Psoas muscle (tissue), 8 donors: Measurements from ENCODE around the gene TBXAS1. TPM values are rescaled to one million over a fixed set of nuclear protein-coding genes. Genes with fewer than 3 reads are reported as not detected.

Source experiments
- ATAC-seq, 4 donors: fragments of 200-7000 bp; cut with Tn5 transposase; one replicate each; pipeline ENCODE4 v1.9.1; 2020; ENCODE audit warnings: moderate library complexity in 3 of 4, mild to moderate bottlenecking in 2 of 4
- DNase-seq, 2 donors: peaks; one replicate each; pipeline ENCODE4 v3.0.0-alpha.2; 2020
- H3K27ac ChIP-seq: fragments of 200-600 bp; one replicate; pipeline ENCODE4 v1.8.0; 2022
- H3K27me3 ChIP-seq, 3 donors: fragments of 200-600 bp in 1 of 3; one replicate each; pipeline versions ENCODE4 v1.6.1 to v1.8.0; 2013 to 2022; ENCODE audit warnings: low read length in 2 of 3, mild to moderate bottlenecking in 2 of 3, moderate library complexity in 1 of 3; ENCODE audit not compliant: insufficient read depth in 3 of 3
- H3K36me3 ChIP-seq, 2 donors: fragments of 200-600 bp in 1 of 2; one replicate each; pipeline versions ENCODE4 v1.6.1 to v1.8.0; 2013 to 2022; ENCODE audit warnings: low read depth in 1 of 2, mild to moderate bottlenecking in 1 of 2, moderate library complexity in 1 of 2; ENCODE audit not compliant: insufficient read depth in 1 of 2
- H3K4me1 ChIP-seq: fragments of 200-600 bp; one replicate; pipeline ENCODE4 v1.8.0; 2022
- H3K4me3 ChIP-seq: fragments of 200-600 bp; one replicate; pipeline ENCODE4 v1.8.0; 2022; ENCODE audit warnings: mild to moderate bottlenecking
- H3K9me3 ChIP-seq: fragments of 200-600 bp; one replicate; pipeline ENCODE4 v1.8.0; 2022
- WGBS, 3 donors: extraction: QIAGEN DNeasy Blood & Tissue Kit; methylation state at CpG; one replicate each; pipeline versions ENCODE4 v1.1.6 to v1.1.7; 2013; 5-methylcytosine and 5-hydroxymethylcytosine counted together
- intact Hi-C, 2 donors: fragments of 100-400 bp; cut with DNase I; formaldehyde crosslinking; loops; one replicate each; pipeline versions ENCODE4 v1.11.0 to v1.14.2; 2022
- polyA plus RNA-seq, 3 donors: library from polyadenylated mRNA; stranded (reverse); fragments of 200-250 nt; gene quantifications; one replicate each; pipeline ENCODE4 v1.2.3, GENCODE V29; 2013
- total RNA-seq, 4 donors: library from RNA; stranded (reverse); fragmentation: NEBNext Ultra II Directional in 2 of 4; extraction: Animal tissue kit (Norgen Biotek cat#: 25700) in 2 of 4; gene quantifications; one replicate each; pipeline versions ENCODE4 v1.2.1 to v1.2.4, GENCODE V29; 2021 to 2023
- TF ChIP-seq, protein P1 (sequence below): fragments of 200-600 bp; IDR thresholded peaks from one replicate; pipeline ENCODE4 v1.8.0; 2022; ENCODE audit warnings: antibody characterized with exemption
- donor health status: healthy with polysubstance abuse.
- donor health status: DM: no; HTN: no; CAD: no; lungs with moderate emphysema.
- donor health status: Bipolar disorder and iron deficiency.
- donor health status: healthy.
- donor health status: DM: yes; HTN: yes; CAD: no.
- donor health status: DM: no; HTN: no; CAD: no.
- donor health status: DM: no; HTN: no; CAD: no.
- donor health status: DM: yes; HTN: yes; CAD: no.

TBXAS1 gene
- total and polyA plus RNA-seq, 7 donors: 0.90 to 2.9 (median 2.0) TPM

DNA sequence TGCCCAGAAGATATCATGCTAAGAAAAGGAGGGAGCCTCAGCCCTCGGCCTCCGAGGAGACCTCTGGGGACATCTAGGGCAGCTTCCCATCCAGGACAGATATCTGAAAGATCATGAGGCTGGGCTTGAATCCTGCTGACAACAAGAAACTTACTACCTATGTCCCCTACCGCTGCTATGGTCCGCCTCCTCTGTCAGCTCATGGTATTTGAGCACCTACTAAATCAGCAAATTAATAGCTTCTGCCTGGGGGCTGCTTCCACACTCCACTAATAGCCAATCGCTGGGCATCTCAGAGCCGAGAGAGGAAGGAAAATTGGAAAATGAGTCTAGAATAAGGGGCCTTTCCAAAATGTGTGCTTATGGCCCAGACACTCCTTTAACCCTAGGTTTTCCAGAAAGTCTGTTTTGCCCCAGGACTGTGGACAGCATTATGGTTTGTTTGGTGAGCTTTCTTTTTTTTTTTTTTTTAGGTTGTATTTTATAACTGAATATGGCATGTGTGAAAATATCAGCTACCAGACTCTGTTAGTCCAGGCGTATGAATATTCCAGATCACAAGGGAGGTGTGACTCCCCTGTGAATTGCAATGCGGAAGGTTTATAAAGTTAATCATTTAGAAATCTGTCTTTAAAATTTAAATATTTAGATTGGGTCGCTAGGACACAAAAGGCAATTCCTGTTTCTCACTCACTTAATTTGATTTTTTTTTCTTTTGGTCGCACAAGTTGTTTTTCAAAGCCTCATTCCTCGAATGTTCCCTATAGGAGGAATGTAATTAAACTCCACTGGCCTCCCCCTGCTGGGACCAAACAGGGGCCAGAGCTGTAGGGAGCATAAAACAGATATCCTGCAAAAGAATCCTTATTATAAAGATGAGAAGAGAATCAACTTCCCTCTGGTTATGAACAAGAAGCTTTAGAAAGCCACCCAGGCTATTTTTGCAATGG lies 144.3 kb downstream of the TBXAS1 start:
- Histone ChIP-seq H3K9me3 (no peaks in the 10 kb centered on the region), H3K4me3 (no peak overlapping the region), H3K27ac (no peak overlapping the region), H3K27me3 (peaks cover 0 to 7% (median 0%) of the 10 kb centered on the region in 3 donors), H3K36me3 (no peaks in the 10 kb centered on the region), H3K4me1 (no peaks in the 10 kb centered on the region)
- DNase-seq: no peak
- no peak for ATAC-seq
- TF ChIP-seq, protein P1, sequence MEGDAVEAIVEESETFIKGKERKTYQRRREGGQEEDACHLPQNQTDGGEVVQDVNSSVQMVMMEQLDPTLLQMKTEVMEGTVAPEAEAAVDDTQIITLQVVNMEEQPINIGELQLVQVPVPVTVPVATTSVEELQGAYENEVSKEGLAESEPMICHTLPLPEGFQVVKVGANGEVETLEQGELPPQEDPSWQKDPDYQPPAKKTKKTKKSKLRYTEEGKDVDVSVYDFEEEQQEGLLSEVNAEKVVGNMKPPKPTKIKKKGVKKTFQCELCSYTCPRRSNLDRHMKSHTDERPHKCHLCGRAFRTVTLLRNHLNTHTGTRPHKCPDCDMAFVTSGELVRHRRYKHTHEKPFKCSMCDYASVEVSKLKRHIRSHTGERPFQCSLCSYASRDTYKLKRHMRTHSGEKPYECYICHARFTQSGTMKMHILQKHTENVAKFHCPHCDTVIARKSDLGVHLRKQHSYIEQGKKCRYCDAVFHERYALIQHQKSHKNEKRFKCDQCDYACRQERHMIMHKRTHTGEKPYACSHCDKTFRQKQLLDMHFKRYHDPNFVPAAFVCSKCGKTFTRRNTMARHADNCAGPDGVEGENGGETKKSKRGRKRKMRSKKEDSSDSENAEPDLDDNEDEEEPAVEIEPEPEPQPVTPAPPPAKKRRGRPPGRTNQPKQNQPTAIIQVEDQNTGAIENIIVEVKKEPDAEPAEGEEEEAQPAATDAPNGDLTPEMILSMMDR: no peak
- 58 to 59% (median 58%) methylated on average over 11 of the region's 11 CpGs for WGBS, 3 donors
- intact Hi-C loops: no loop called here

DNA sequence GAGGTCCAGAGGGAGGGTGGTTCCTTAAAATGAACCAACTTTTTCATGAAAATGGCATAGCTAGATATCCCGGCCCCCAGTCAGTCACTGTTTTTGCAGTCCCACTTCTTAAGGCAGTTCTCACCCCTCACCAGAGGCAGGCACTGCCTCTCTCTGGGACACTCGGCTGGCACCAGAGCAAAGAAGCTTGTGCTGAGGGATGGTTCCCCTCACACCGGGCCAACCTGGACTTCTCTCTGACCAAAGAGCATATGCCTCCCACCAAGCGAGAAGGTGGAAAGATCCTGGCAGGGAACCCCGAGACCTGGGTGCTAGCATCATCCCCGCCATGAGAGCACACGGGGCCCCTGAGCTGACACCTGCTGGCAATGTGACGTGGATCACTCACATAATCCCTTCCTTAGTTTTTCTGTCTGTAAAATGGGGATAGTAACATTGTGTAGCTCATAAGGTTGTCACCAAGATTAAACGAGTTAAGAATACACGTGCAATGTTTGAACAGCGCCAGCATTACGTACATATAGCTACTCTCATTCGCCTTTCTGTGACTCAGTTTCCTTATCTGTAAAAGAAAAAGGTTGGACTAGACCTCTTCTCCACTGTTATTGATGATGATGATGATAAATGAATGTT lies 145.2 kb downstream of the TBXAS1 start:
- H3K9me3 ChIP-seq: no peaks in the 10 kb centered on the region
- H3K27ac ChIP-seq: no peak overlapping the region
- TF ChIP-seq, protein P1: no peak
- no peaks in the 10 kb centered on the region for H3K4me1 ChIP-seq
- no peak overlapping the region for H3K4me3 ChIP-seq
- no peak for ATAC-seq
- DNase-seq: no peak
- 88 to 91% (median 89%) methylated on average over 13 of the region's 13 CpGs for WGBS, 3 donors
- no peaks in the 10 kb centered on the region for H3K36me3 ChIP-seq
- H3K27me3 ChIP-seq: peaks cover 0 to 7% (median 0%) of the 10 kb centered on the region in 3 donors
- intact Hi-C loops: no loop called here

DNA sequence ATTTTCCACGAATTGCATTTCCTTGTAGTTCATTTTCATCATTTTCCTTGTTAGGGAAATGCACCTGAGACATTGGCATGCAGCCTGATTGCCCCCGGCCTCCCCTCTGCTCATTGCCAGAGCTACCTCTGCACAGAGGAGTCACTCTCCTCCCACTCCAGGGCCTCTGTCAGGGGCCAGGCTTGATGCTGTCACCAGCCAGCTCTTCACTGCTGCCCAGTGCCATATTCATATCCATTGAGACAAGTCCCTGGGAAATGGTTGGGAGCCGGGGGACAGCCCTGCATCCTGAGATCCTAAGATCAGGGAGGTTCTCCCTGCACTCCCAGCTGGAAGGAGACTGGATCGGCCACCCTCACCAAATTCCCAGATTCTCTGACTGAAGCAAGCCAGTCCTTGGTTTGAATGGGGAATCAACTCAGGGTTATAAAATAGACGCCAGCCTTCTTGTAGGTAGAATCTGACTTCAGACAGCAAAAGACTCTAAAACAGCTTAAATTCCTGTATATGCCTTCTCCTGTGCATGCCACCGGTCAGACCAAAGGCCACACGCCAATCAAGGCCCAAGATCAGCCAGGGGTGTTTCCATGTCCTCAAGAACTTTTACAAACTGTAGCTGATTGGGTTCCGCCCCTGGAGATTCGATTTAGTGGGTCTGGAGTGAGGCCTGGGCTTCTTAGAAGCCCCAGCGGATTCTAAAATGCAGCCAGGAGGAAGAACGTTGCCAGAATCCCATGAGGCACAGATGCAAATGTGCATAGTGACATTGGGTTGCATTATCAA lies 147.2 kb downstream of the TBXAS1 start:
- H3K27me3 ChIP-seq: peaks cover 0 to 3% (median 0%) of the 10 kb centered on the region in 3 donors
- no peaks in the 10 kb centered on the region for H3K9me3 ChIP-seq
- TF ChIP-seq, protein P1: no peak
- H3K27ac ChIP-seq: no peak overlapping the region
- no peak for DNase-seq
- intact Hi-C loops: loop anchor here in 1 of 2 donors (5.0 kb wide), 1 partner anchor 44 kb away; no protein-coding TSS in a partner anchor
- no peak overlapping the region for H3K4me3 ChIP-seq
- H3K36me3 ChIP-seq: no peaks in the 10 kb centered on the region
- WGBS, 3 donors: 72 to 76% (median 76%) methylated on average over 11 of the region's 11 CpGs
- H3K4me1 ChIP-seq: no peaks in the 10 kb centered on the region
- ATAC-seq: no peak

DNA sequence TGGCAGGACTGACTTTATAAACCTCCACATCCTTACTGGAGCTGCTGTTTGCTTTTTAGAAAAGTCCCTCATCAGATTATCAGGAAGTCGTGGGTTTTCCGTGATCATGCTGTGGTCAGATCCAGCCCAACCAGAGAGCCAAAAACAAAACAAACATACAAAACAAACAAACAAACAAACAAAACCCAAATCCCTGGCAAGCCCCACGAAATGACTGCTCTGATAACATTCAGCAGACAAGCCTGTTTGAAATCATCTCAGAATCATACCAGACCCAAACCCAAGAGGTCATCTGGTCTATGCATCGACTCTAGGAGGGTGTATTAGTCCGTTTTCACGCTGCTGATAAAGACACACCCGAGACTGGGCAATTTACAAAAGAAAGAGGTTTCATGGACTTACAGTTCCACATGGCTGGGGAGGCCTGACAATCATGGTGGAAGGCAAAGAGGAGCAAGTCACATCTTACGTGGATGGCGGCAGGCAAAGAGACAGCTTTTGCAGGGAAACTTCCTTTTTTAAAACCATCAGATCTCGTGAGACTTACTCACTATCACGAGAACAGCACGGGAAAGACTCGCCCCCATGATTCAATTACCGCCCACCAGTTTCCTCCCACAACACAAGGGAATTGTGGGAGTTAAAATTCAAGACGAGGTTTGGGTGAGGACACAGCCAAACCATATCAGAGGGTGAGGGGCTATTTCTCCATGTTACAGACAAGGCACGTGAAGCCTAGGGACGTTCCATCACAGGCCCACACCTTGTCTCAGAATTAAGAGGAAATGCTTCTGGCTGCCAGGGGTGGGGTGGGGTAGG lies 148.0 kb downstream of the TBXAS1 start:
- H3K27ac ChIP-seq: no peak overlapping the region
- H3K9me3 ChIP-seq: no peaks in the 10 kb centered on the region
- no peaks in the 10 kb centered on the region for H3K36me3 ChIP-seq
- TF ChIP-seq, protein P1: no peak
- no peak for DNase-seq
- intact Hi-C loops: loop anchor here in 1 of 2 donors (5.0 kb wide), 1 partner anchor 45 kb away; no protein-coding TSS in a partner anchor
- no peak overlapping the region for H3K4me3 ChIP-seq
- 79 to 81% (median 81%) methylated on average over 17 of the region's 17 CpGs for WGBS, 3 donors
- ATAC-seq: no peak
- H3K27me3 ChIP-seq: peaks cover 0 to 3% (median 0%) of the 10 kb centered on the region in 3 donors
- H3K4me1 ChIP-seq: no peaks in the 10 kb centered on the region
